Lung (tissue), 12 donors: Measurements from ENCODE around the gene XIRP2. TPM values are rescaled to one million over a fixed set of nuclear protein-coding genes. Genes with fewer than 3 reads are reported as not detected.

Source experiments
- ATAC-seq: fragments of 200-7000 bp; cut with Tn5 transposase; one replicate; pipeline ENCODE4 v1.9.1; 2020; ENCODE audit warnings: moderate number of reproducible peaks; ENCODE audit not compliant: insufficient read depth, low FRiP score
- DNase-seq, 3 donors: peaks; one replicate each; pipeline ENCODE4 v3.0.0-alpha.2; 2013 to 2017
- H3K27ac ChIP-seq, 2 donors: one replicate each; pipeline ENCODE4 v1.5.1; 2013; ENCODE audit warnings: mild to moderate bottlenecking in 2 of 2, moderate library complexity in 2 of 2, control low read depth in 1 of 2, inconsistent platforms in 1 of 2, low read depth in 1 of 2, low read length in 1 of 2
- H3K27me3 ChIP-seq, 3 donors: one replicate each; pipeline ENCODE4 v1.5.1; 2013; ENCODE audit warnings: low read length in 2 of 3; ENCODE audit not compliant: control insufficient read depth in 3 of 3, insufficient read depth in 3 of 3
- H3K36me3 ChIP-seq, 4 donors: one replicate each; pipeline ENCODE4 v1.5.1; 2013; ENCODE audit warnings: low read length in 4 of 4, mild to moderate bottlenecking in 1 of 4, moderate library complexity in 1 of 4; ENCODE audit not compliant: control insufficient read depth in 4 of 4, insufficient read depth in 4 of 4
- H3K4me1 ChIP-seq, 5 donors: one replicate each; pipeline ENCODE4 v1.5.1; 2013; ENCODE audit warnings: low read length in 5 of 5, mild to moderate bottlenecking in 2 of 5, moderate library complexity in 1 of 5; ENCODE audit not compliant: control insufficient read depth in 5 of 5, insufficient read depth in 5 of 5
- H3K4me3 ChIP-seq: one replicate; pipeline ENCODE4 v1.5.1; 2013; ENCODE audit warnings: mild to moderate bottlenecking, control low read depth, moderate library complexity
- H3K9ac ChIP-seq, 2 donors: one replicate each; pipeline ENCODE4 v1.5.1; 2013; ENCODE audit warnings: low read length in 2 of 2, control low read depth in 1 of 2; ENCODE audit not compliant: insufficient read depth in 1 of 2
- H3K9me3 ChIP-seq, 4 donors: one replicate each; pipeline ENCODE4 v1.5.1; 2013; ENCODE audit warnings: low read length in 3 of 4, mild to moderate bottlenecking in 1 of 4, moderate library complexity in 1 of 4; ENCODE audit not compliant: control insufficient read depth in 4 of 4, insufficient read depth in 3 of 4
- WGBS, 2 donors: extraction: QIAGEN DNeasy Blood & Tissue Kit; methylation state at CpG; one replicate each; pipeline ENCODE4 v1.1.7; 2013; 5-methylcytosine and 5-hydroxymethylcytosine counted together
- polyA plus RNA-seq, 2 donors: library from polyadenylated mRNA; stranded (reverse); fragments of 200-250 nt; gene quantifications; one replicate each; pipeline ENCODE4 v1.2.1, GENCODE V29; 2013
- total RNA-seq, 2 donors: library from RNA; depleted of rRNA in 1 of 2; stranded (reverse); fragments of >200 nt in 1 of 2; gene quantifications; one replicate each; pipeline ENCODE4 v1.2.1, GENCODE V29; 2014 to 2021
- TF ChIP-seq, protein P1 (sequence below): IDR thresholded peaks from 2 replicates; pipeline ENCODE4 v1.5.1; 2012; ENCODE audit warnings: mild to moderate bottlenecking; ENCODE audit errors: control extremely low read depth, extremely low read depth
- donor health status: control.
- donor health status: control.
- donor health status: Bipolar disorder and iron deficiency.
- donor health status: healthy.
- donor health status: DM: yes; HTN: yes; CAD: no.

The XIRP2 gene
- total and polyA plus RNA-seq, 4 donors = 0.11 to 0.46 (median 0.14) TPM; not detected in 1

DNA sequence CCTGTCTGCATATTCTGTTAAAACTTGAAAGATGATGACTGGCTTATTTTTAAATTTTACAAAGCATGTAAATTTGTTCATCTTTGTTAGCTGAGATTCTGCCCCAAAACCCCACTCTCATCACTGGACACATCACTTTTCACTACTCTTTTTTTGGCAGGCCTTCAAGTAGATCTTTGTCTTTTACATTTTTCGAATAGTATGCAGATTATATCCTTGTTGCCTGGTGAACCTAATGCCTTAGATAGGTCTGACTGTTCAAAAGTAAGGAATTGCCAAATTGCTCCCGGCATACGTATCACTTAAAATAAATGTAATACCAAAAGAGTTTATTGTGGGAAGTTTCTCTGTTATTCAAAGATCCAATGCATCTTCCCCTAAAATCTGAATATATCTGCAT, 303.3 kb downstream of the XIRP2 start:
- H3K9me3 ChIP-seq = no peaks in the 10 kb centered on the region
- no peak for ATAC-seq
- H3K4me3 ChIP-seq = no peak overlapping the region
- H3K4me1 ChIP-seq = peaks cover 0 to 13% (median 3%) of the 10 kb centered on the region in 5 donors
- 80 to 93% methylated on average over 3 of the region's 3 CpGs for WGBS, 2 donors
- no peak overlapping the region for H3K9ac ChIP-seq
- H3K27me3 ChIP-seq = no peaks in the 10 kb centered on the region
- H3K36me3 ChIP-seq = no peaks in the 10 kb centered on the region
- no peak for DNase-seq
- H3K27ac ChIP-seq = peak overlapping the region in 1 of 2 donors; percentile 21
- TF ChIP-seq, protein P1, sequence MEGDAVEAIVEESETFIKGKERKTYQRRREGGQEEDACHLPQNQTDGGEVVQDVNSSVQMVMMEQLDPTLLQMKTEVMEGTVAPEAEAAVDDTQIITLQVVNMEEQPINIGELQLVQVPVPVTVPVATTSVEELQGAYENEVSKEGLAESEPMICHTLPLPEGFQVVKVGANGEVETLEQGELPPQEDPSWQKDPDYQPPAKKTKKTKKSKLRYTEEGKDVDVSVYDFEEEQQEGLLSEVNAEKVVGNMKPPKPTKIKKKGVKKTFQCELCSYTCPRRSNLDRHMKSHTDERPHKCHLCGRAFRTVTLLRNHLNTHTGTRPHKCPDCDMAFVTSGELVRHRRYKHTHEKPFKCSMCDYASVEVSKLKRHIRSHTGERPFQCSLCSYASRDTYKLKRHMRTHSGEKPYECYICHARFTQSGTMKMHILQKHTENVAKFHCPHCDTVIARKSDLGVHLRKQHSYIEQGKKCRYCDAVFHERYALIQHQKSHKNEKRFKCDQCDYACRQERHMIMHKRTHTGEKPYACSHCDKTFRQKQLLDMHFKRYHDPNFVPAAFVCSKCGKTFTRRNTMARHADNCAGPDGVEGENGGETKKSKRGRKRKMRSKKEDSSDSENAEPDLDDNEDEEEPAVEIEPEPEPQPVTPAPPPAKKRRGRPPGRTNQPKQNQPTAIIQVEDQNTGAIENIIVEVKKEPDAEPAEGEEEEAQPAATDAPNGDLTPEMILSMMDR = no peak

DNA sequence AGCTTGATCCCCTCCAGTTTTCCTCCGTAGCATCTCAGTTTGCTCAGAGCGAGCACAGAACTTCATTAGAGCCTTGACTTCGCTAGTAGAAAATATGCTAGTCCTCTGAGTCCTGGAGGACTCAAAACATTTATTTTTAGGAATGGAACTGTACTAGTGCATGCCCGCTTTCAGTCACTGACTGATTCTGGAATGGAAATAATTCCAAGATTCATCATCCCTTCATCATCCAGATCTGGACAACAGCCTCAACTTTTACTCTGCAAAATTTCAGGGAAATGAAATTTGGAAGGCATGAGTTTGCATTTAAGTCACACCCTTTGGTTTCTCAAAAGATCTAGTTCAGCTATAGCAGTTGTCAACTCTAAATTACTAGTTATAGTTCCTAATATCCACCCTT, 304.6 kb downstream of the XIRP2 start:
- Histone ChIP-seq H3K36me3 (no peaks in the 10 kb centered on the region), H3K27me3 (no peaks in the 10 kb centered on the region), H3K9ac (no peak overlapping the region), H3K4me3 (no peak overlapping the region), H3K9me3 (no peaks in the 10 kb centered on the region), H3K27ac (peak overlapping the region in 1 of 2 donors; percentile 82), H3K4me1 (peaks cover 2 to 19% (median 4%) of the 10 kb centered on the region in 5 donors)
- TF ChIP-seq, protein P1 = no peak
- WGBS, 2 donors = 80 to 93% methylated on average over 4 of the region's 4 CpGs
- ATAC-seq (no peak), DNase-seq (no peak)

DNA sequence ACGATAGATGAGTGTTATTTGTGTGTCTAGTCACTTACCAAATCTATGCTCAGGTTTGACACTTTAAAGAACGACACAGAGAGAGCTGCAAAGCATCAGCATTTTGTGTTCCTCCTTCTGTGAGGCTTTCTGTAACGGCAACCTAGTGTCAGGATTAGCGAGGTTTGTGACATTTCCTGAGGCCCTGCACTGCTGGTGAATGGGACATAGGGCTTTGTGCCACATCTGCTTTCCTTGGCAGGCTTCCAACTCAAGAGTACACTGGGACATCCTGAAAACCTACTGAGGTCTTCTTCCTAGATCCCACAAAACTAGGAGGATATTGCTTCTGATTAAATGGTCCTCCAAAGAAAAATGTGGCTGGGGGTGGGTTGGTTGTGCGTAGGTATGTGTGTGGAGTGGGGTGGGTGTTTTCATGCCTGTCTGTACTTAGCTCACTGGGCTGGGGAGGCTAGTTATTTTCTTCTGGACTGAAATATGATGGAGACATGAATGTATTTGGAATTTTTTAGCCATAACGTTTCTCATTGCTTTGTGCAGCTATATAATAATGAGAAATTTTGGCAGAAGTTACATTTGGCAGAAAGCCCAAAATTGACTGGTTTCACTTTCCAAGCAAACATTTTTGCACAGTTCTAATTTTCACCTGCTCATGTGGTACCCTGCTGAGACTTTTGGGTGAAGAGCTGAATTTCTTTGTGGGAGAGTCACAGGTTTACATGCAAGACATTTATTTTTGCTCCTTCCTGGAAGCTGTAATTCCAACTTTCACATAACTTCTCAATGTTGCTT, 308.4 kb downstream of the XIRP2 start:
- TF ChIP-seq, protein P1 = no peak
- Histone ChIP-seq H3K9me3 (no peaks in the 10 kb centered on the region), H3K4me1 (peaks cover 2 to 13% (median 7%) of the 10 kb centered on the region in 5 donors), H3K36me3 (no peaks in the 10 kb centered on the region), H3K9ac (no peak overlapping the region), H3K27me3 (no peaks in the 10 kb centered on the region), H3K4me3 (no peak overlapping the region), H3K27ac (peak overlapping the region; percentile 3 to 58)
- ATAC-seq (peak; percentile 27), DNase-seq (peak; percentile 34 to 87 (median 86))
- whole genome bisulfite sequencing, 2 donors = 6 to 17% methylated on average over 6 of the region's 6 CpGs
